Measurements from ENCODE around the gene FOXN3.

Gene FOXN3

GRCh38 chr14:89265234-89265633 lies 151.8 kb downstream of the FOXN3 start:
- no peak overlapping the region for H2BK120ac ChIP-seq (ENCODE audit: low read depth, low read length)
- no peak for DNase-seq
- no peak overlapping the region for H4K8ac ChIP-seq (ENCODE audit: low read depth, low read length)
- no peak overlapping the region for H3K4ac ChIP-seq (ENCODE audit: low read depth, low read length)
- no peak overlapping the region for H3K56ac ChIP-seq (ENCODE audit: low read length)
- no peak overlapping the region for H3K23ac ChIP-seq (ENCODE audit: low read length)
- no peak overlapping the region for H2BK15ac ChIP-seq (replicated peaks; ENCODE audit: low read depth)
- no peak overlapping the region for H3K18ac ChIP-seq (ENCODE audit: low read length)
- no peak overlapping the region for H4K5ac ChIP-seq (ENCODE audit: low read length)
- peaks cover 14% of the 10 kb centered on the region for H3K4me1 ChIP-seq (ENCODE audit: control insufficient read depth, low read depth, low read length)
- no peak overlapping the region for H3K4me3 ChIP-seq (ENCODE audit: low read length)
- no peak overlapping the region for H2BK5ac ChIP-seq (ENCODE audit: low read length)
- no peak overlapping the region for H3K27ac ChIP-seq (ENCODE audit: low read depth, low read length)
- H3K4me2 ChIP-seq (ENCODE audit: low read length): no peak overlapping the region
- H3K79me2 ChIP-seq (ENCODE audit: control insufficient read depth, insufficient read depth, low read length): peaks cover 37% of the 10 kb centered on the region
- H3K9ac ChIP-seq (ENCODE audit: low read length): no peak overlapping the region
- no peaks in the 10 kb centered on the region for H3K27me3 ChIP-seq (ENCODE audit: insufficient read depth, low read length, poor library complexity)
- no CpG with 5 or more reads among the region's 4 CpGs for WGBS (ENCODE audit: extremely low coverage, insufficient coverage, low lambda C conversion rate)
- H2AK5ac ChIP-seq (ENCODE audit: low read length): no peak overlapping the region
- H3K79me1 ChIP-seq (ENCODE audit: low read length): peaks cover 29% of the 10 kb centered on the region
- H3K36me3 ChIP-seq (ENCODE audit: control insufficient read depth, insufficient read depth, low read length): no peaks in the 10 kb centered on the region

- Histone ChIP-seq H2BK120ac (ENCODE audit: low read depth, low read length) (no peak overlapping the region), H2BK15ac (replicated peaks; ENCODE audit: low read depth) (no peak overlapping the region), H3K18ac (ENCODE audit: low read length) (no peak overlapping the region), H3K36me3 (ENCODE audit: control insufficient read depth, insufficient read depth, low read length) (no peaks in the 10 kb centered on the region), H2AK5ac (ENCODE audit: low read length) (no peak overlapping the region), H3K27me3 (ENCODE audit: insufficient read depth, low read length, poor library complexity) (no peaks in the 10 kb centered on the region), H3K23ac (ENCODE audit: low read length) (no peak overlapping the region), H3K9ac (ENCODE audit: low read length) (no peak overlapping the region), H3K56ac (ENCODE audit: low read length) (no peak overlapping the region), H3K4me1 (ENCODE audit: control insufficient read depth, low read depth, low read length) (peaks cover 13% of the 10 kb centered on the region), H3K27ac (ENCODE audit: low read depth, low read length) (no peak overlapping the region), H3K79me1 (ENCODE audit: low read length) (peaks cover 25% of the 10 kb centered on the region), H3K4me2 (ENCODE audit: low read length) (no peak overlapping the region), H3K4me3 (ENCODE audit: low read length) (no peak overlapping the region), H3K79me2 (ENCODE audit: control insufficient read depth, insufficient read depth, low read length) (peaks cover 28% of the 10 kb centered on the region), H4K8ac (ENCODE audit: low read depth, low read length) (no peak overlapping the region), H3K4ac (ENCODE audit: low read depth, low read length) (no peak overlapping the region), H4K5ac (ENCODE audit: low read length) (no peak overlapping the region), H2BK5ac (ENCODE audit: low read length) (no peak overlapping the region)
- DNase-seq: no peak
- no CpG with 5 or more reads among the region's 6 CpGs for WGBS (ENCODE audit: extremely low coverage, insufficient coverage, low lambda C conversion rate)
These were observed 152.7 kb downstream of the FOXN3 start for GRCh38 chr14:89264196-89264800.

- DNase-seq: no peak
- WGBS (ENCODE audit: extremely low coverage, insufficient coverage, low lambda C conversion rate): no CpG with 5 or more reads among the region's 4 CpGs
- Histone ChIP-seq H3K36me3 (ENCODE audit: control insufficient read depth, insufficient read depth, low read length) (no peaks in the 10 kb centered on the region), H4K8ac (ENCODE audit: low read depth, low read length) (no peak overlapping the region), H3K9ac (ENCODE audit: low read length) (no peak overlapping the region), H3K4me3 (ENCODE audit: low read length) (no peak overlapping the region), H2BK15ac (replicated peaks; ENCODE audit: low read depth) (no peak overlapping the region), H2BK5ac (ENCODE audit: low read length) (no peak overlapping the region), H2AK5ac (ENCODE audit: low read length) (no peak overlapping the region), H3K27me3 (ENCODE audit: insufficient read depth, low read length, poor library complexity) (no peaks in the 10 kb centered on the region), H3K56ac (ENCODE audit: low read length) (no peak overlapping the region), H4K5ac (ENCODE audit: low read length) (no peak overlapping the region), H2BK120ac (ENCODE audit: low read depth, low read length) (no peak overlapping the region), H3K27ac (ENCODE audit: low read depth, low read length) (no peak overlapping the region), H3K23ac (ENCODE audit: low read length) (no peak overlapping the region), H3K79me1 (ENCODE audit: low read length) (peaks cover 24% of the 10 kb centered on the region), H3K4ac (ENCODE audit: low read depth, low read length) (no peak overlapping the region), H3K4me1 (ENCODE audit: control insufficient read depth, low read depth, low read length) (peaks cover 7% of the 10 kb centered on the region), H3K4me2 (ENCODE audit: low read length) (no peak overlapping the region), H3K79me2 (ENCODE audit: control insufficient read depth, insufficient read depth, low read length) (peaks cover 20% of the 10 kb centered on the region), H3K18ac (ENCODE audit: low read length) (no peak overlapping the region)
These were observed 155.0 kb downstream of the FOXN3 start for GRCh38 chr14:89262041-89262440.

DNA sequence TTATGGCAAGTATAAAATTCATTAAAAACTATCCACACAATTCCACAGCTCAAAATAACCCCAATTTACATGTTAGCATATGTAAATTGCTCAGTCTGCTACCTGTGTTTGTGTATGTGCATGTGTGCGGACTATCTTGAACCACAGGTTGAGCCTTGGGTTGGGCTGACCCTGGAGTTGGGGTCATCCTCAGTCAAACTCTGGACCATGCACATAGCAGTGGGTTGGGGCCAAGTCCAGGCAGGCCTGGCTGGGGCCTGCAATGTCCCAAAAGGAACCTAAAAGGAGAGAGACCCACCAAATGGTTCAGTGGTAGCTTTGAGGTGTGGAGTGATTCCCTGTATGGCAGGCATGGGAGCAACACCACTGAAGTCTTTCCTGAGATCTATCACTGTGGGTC lies 156.1 kb downstream of the FOXN3 start:
- Histone ChIP-seq H3K27ac (ENCODE audit: low read depth, low read length) (no peak overlapping the region), H3K9ac (ENCODE audit: low read length) (no peak overlapping the region), H3K27me3 (ENCODE audit: insufficient read depth, low read length, poor library complexity) (no peaks in the 10 kb centered on the region), H3K4me2 (ENCODE audit: low read length) (no peak overlapping the region), H3K4me1 (ENCODE audit: control insufficient read depth, low read depth, low read length) (peaks cover 3% of the 10 kb centered on the region), H3K56ac (ENCODE audit: low read length) (no peak overlapping the region), H3K18ac (ENCODE audit: low read length) (no peak overlapping the region), H2BK120ac (ENCODE audit: low read depth, low read length) (no peak overlapping the region), H4K8ac (ENCODE audit: low read depth, low read length) (no peak overlapping the region), H3K36me3 (ENCODE audit: control insufficient read depth, insufficient read depth, low read length) (no peaks in the 10 kb centered on the region), H3K4ac (ENCODE audit: low read depth, low read length) (no peak overlapping the region), H3K79me1 (ENCODE audit: low read length) (peaks cover 24% of the 10 kb centered on the region), H2BK15ac (replicated peaks; ENCODE audit: low read depth) (no peak overlapping the region), H4K5ac (ENCODE audit: low read length) (no peak overlapping the region), H3K23ac (ENCODE audit: low read length) (no peak overlapping the region), H2BK5ac (ENCODE audit: low read length) (no peak overlapping the region), H3K4me3 (ENCODE audit: low read length) (no peak overlapping the region), H3K79me2 (ENCODE audit: control insufficient read depth, insufficient read depth, low read length) (peaks cover 18% of the 10 kb centered on the region), H2AK5ac (ENCODE audit: low read length) (no peak overlapping the region)
- no peak for DNase-seq
- no CpG with 5 or more reads among the region's 1 CpG for WGBS (ENCODE audit: extremely low coverage, insufficient coverage, low lambda C conversion rate)

DNA sequence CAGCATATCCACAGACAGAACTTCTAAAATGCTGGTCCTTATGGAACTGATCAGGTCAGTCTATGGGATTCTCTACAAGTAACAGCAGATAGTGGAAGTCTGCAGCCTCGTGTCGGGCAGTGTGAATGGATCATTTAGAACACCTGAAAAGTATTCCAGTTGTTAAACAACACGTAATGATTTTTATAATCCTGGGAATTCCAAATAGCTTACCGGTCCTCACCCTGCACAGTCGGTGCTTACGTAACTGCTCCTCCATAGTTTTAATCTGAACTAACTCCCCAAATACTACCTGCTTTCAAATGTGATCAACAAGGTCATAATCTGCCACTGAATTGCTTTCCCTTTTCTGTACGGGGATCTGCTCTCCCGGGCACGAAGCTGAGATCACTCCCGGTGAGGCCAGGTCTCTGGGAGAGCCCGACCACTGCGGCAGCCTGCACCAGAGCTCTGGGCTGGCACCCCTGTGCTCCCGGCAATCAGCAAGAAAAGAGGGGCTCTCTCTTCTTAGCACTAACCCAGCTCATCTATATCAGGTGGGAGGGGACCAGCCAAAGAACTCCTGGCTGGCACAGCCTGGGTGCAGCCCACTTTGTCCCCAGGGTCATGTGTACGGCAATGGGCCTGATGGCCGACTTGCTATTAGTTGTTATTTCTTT lies 157.0 kb downstream of the FOXN3 start:
- no peak for DNase-seq
- H2BK120ac ChIP-seq (ENCODE audit: low read depth, low read length): no peak overlapping the region
- no peak overlapping the region for H3K4me3 ChIP-seq (ENCODE audit: low read length)

More for the DNA sequence above, 157.0 kb downstream of the FOXN3 start:
- H3K18ac ChIP-seq (ENCODE audit: low read length): no peak overlapping the region
- no peak overlapping the region for H2BK5ac ChIP-seq (ENCODE audit: low read length)
- H2BK15ac ChIP-seq (replicated peaks; ENCODE audit: low read depth): no peak overlapping the region
- H2AK5ac ChIP-seq (ENCODE audit: low read length): no peak overlapping the region
- H3K27me3 ChIP-seq (ENCODE audit: insufficient read depth, low read length, poor library complexity): no peaks in the 10 kb centered on the region
- no peak overlapping the region for H4K5ac ChIP-seq (ENCODE audit: low read length)
- H3K79me2 ChIP-seq (ENCODE audit: control insufficient read depth, insufficient read depth, low read length): peaks cover 22% of the 10 kb centered on the region
- no peak overlapping the region for H3K4me2 ChIP-seq (ENCODE audit: low read length)
- no peaks in the 10 kb centered on the region for H3K36me3 ChIP-seq (ENCODE audit: control insufficient read depth, insufficient read depth, low read length)
- no peak overlapping the region for H4K8ac ChIP-seq (ENCODE audit: low read depth, low read length)
- no CpG with 5 or more reads among the region's 15 CpGs for WGBS (ENCODE audit: extremely low coverage, insufficient coverage, low lambda C conversion rate)
- H3K23ac ChIP-seq (ENCODE audit: low read length): no peak overlapping the region
- peaks cover 3% of the 10 kb centered on the region for H3K4me1 ChIP-seq (ENCODE audit: control insufficient read depth, low read depth, low read length)
- H3K9ac ChIP-seq (ENCODE audit: low read length): no peak overlapping the region
- no peak overlapping the region for H3K27ac ChIP-seq (ENCODE audit: low read depth, low read length)
- H3K4ac ChIP-seq (ENCODE audit: low read depth, low read length): no peak overlapping the region
- peaks cover 20% of the 10 kb centered on the region for H3K79me1 ChIP-seq (ENCODE audit: low read length)
- no peak overlapping the region for H3K56ac ChIP-seq (ENCODE audit: low read length)
